ENCODE results near the gene VPS35L. TPM values are rescaled to one million over a fixed set of nuclear protein-coding genes. Genes with fewer than 3 reads are reported as not detected.

Gene VPS35L
- total and polyA plus RNA-seq, 2 of the 13 experiments (the other 11 are each of a cell fraction or from before 2014, with no cell fraction given) = 1.4 to 1.6 TPM

GRCh38 chr16:19717741-19718623 is 162.5 kb downstream of the VPS35L start, which contains the start of the genes IQCK and KNOP1 (continued):
- peak; percentile 92 for TF ChIP-seq ZNF883 (CRISPR knock-in tag; IDR thresholded peaks at IDR 0.05; ENCODE audit: not compliant biosample characterization)
- peak; percentile 98 for TF ChIP-seq KAT8 (CRISPR knock-in tag; IDR thresholded peaks at IDR 0.05)
- TF ChIP-seq, protein P1, sequence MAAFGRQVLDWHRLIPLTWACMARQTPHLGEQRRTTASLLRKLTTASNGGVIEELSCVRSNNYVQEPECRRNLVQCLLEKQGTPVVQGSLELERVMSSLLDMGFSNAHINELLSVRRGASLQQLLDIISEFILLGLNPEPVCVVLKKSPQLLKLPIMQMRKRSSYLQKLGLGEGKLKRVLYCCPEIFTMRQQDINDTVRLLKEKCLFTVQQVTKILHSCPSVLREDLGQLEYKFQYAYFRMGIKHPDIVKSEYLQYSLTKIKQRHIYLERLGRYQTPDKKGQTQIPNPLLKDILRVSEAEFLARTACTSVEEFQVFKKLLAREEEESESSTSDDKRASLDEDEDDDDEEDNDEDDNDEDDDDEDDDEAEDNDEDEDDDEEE (CRISPR knock-in tag; IDR thresholded peaks at IDR 0.05) = peak; percentile 38; the same call in 1 of the 2 replicates
- no peak for TF ChIP-seq ZSCAN30 (CRISPR knock-in tag; IDR thresholded peaks at IDR 0.05)
- peak; percentile 16; the same call in 1 of the 2 replicates for TF ChIP-seq NFYC (CRISPR knock-in tag; IDR thresholded peaks at IDR 0.05)
- TF ChIP-seq NRL (CRISPR knock-in tag; IDR thresholded peaks at IDR 0.05; ENCODE audit: borderline replicate concordance) = peak; percentile 98
- TF ChIP-seq, protein P2, sequence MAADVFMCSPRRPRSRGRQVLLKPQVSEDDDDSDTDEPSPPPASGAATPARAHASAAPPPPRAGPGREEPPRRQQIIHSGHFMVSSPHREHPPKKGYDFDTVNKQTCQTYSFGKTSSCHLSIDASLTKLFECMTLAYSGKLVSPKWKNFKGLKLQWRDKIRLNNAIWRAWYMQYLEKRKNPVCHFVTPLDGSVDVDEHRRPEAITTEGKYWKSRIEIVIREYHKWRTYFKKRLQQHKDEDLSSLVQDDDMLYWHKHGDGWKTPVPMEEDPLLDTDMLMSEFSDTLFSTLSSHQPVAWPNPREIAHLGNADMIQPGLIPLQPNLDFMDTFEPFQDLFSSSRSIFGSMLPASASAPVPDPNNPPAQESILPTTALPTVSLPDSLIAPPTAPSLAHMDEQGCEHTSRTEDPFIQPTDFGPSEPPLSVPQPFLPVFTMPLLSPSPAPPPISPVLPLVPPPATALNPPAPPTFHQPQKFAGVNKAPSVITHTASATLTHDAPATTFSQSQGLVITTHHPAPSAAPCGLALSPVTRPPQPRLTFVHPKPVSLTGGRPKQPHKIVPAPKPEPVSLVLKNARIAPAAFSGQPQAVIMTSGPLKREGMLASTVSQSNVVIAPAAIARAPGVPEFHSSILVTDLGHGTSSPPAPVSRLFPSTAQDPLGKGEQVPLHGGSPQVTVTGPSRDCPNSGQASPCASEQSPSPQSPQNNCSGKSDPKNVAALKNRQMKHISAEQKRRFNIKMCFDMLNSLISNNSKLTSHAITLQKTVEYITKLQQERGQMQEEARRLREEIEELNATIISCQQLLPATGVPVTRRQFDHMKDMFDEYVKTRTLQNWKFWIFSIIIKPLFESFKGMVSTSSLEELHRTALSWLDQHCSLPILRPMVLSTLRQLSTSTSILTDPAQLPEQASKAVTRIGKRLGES (CRISPR knock-in tag; IDR thresholded peaks at IDR 0.05; ENCODE audit: borderline replicate concordance) = 0 out of 2 replicates have a peak, but pooled peaks have one; percentile 20
- peak; percentile 83; the same call in 1 of the 2 replicates for TF ChIP-seq TFAP4 (IDR thresholded peaks at IDR 0.05; ENCODE audit: borderline replicate concordance, low read depth)
- TF ChIP-seq AKAP8 (CRISPR knock-in tag; IDR thresholded peaks at IDR 0.05) = peak; percentile 80; the same call in 1 of the 2 replicates
- no peak for TF ChIP-seq HNRNPH1 (optimal IDR thresholded peaks at IDR 0.05; ENCODE audit: low read depth, low read length)
- peak; percentile 96 for TF ChIP-seq ZNF225 (CRISPR knock-in tag; IDR thresholded peaks at IDR 0.05)
- TF ChIP-seq CENPT (CRISPR knock-in tag; IDR thresholded peaks at IDR 0.05; ENCODE audit: low read depth) = peak; percentile 80
- TF ChIP-seq PTBP1 (IDR thresholded peaks at IDR 0.05; ENCODE audit: low read depth, low read length, poor library complexity, severe bottlenecking) = no peak
- TF ChIP-seq, protein P3, sequence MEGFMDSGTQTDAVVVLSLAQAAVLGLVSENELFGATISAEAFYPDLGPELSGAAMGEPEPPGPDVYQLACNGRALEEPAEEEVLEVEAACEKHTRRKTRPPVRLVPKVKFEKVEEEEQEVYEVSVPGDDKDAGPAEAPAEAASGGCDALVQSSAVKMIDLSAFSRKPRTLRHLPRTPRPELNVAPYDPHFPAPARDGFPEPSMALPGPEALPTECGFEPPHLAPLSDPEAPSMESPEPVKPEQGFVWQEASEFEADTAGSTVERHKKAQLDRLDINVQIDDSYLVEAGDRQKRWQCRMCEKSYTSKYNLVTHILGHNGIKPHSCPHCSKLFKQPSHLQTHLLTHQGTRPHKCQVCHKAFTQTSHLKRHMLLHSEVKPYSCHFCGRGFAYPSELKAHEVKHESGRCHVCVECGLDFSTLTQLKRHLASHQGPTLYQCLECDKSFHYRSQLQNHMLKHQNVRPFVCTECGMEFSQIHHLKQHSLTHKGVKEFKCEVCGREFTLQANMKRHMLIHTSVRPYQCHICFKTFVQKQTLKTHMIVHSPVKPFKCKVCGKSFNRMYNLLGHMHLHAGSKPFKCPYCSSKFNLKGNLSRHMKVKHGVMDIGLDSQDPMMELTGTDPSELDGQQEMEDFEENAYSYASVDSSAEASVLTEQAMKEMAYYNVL (CRISPR knock-in tag; IDR thresholded peaks at IDR 0.05; ENCODE audit: borderline replicate concordance) = peak; percentile 73
- peak; percentile 87 for TF ChIP-seq ZBTB26 (CRISPR knock-in tag; IDR thresholded peaks at IDR 0.05; ENCODE audit: borderline replicate concordance)
- no peak; the same call in 1 of the 2 replicates for TF ChIP-seq ZNF879 (CRISPR knock-in tag; IDR thresholded peaks at IDR 0.05)
- no peak; the same call in none of the 2 replicates for TF ChIP-seq ZNF124 (CRISPR knock-in tag; IDR thresholded peaks at IDR 0.05)
- peak; percentile 90 for TF ChIP-seq ZFP41 (CRISPR knock-in tag; IDR thresholded peaks at IDR 0.05; ENCODE audit: borderline replicate concordance)
- no peak for TF ChIP-seq FLYWCH1 (CRISPR knock-in tag; IDR thresholded peaks at IDR 0.05)
- no peak for TF ChIP-seq ZNF331 (CRISPR knock-in tag; IDR thresholded peaks at IDR 0.05)
- TF ChIP-seq SMARCE1 (IDR thresholded peaks at IDR 0.05; ENCODE audit: borderline replicate concordance) = no peak

All from HepG2 (cell line).